SH-SY5Y (cell line): Measurements from ENCODE around the gene ROR2.

ENCODE experiments used
- GATA2 ChIP-seq: IDR thresholded peaks from 2 replicates; pipeline ENCODE4 v1.6.1; 2011; ENCODE audit warnings: mild to moderate bottlenecking, low read depth, low read length
- GATA3 ChIP-seq: IDR thresholded peaks from 2 replicates; pipeline ENCODE4 v1.6.1; 2011; ENCODE audit warnings: low read depth, mild to moderate bottlenecking, low read length, moderate library complexity

GRCh38 chr9:91680998-91681397 lies 269.0 kb downstream of the ROR2 start:
- TF ChIP-seq GATA2 = no peak
- TF ChIP-seq GATA3 = no peak
